OCI-LY3 (cell line): ENCODE results near the gene ZNF77.

ENCODE experiments used
- CTCF ChIP-seq: fragments of 200-600, 300-600 bp; sonication (generic); IDR thresholded peaks from 2 replicates; pipeline ENCODE4 v1.5.1; 2014; ENCODE audit warnings: antibody characterized with exemption, low read length, low read depth
- EZH2phosphoT487 ChIP-seq: fragments of 200-600 bp; shearing (Covaris generic); IDR thresholded peaks from 2 replicates; pipeline ENCODE4 v1.6.1; 2018; ENCODE audit warnings: antibody characterized with exemption, mixed run types, low read depth

- TF ChIP-seq CTCF: no peak
- TF ChIP-seq EZH2phosphoT487: no peak
Observed at GRCh38 chr19:2952953-2953481, 8.2 kb upstream of the ZNF77 start.
